IPS-20b (cell line): ENCODE measurements around the gene SRRT.
A peak's percentile ranks its signal among the peaks of the same experiment; 100 is the strongest.

ENCODE experiments used
- H3K27ac ChIP-seq: one replicate; pipeline ENCODE4 v1.5.1; 2013; ENCODE audit warnings: low read length
- H3K27me3 ChIP-seq: 2 replicates; pipeline ENCODE4 v1.6.1; 2013; ENCODE audit warnings: mild to moderate bottlenecking, low read length, inconsistent platforms; ENCODE audit not compliant: insufficient read depth
- H3K36me3 ChIP-seq: 2 replicates; pipeline ENCODE4 v1.6.1; 2013; ENCODE audit warnings: low read depth, mild to moderate bottlenecking, inconsistent platforms, low read length, moderate library complexity; ENCODE audit not compliant: insufficient read depth
- H3K4me1 ChIP-seq: 2 replicates; pipeline ENCODE4 v1.6.1; 2013; ENCODE audit warnings: mild to moderate bottlenecking, control low read depth, inconsistent platforms, low read length, moderate library complexity; ENCODE audit not compliant: insufficient read depth
- H3K4me3 ChIP-seq: 2 replicates; pipeline ENCODE4 v1.5.1; 2013; ENCODE audit warnings: mild to moderate bottlenecking, low read length, inconsistent platforms
- H3K9ac ChIP-seq: 2 replicates; pipeline ENCODE4 v1.6.1; 2013; ENCODE audit warnings: low read depth, mild to moderate bottlenecking, inconsistent platforms, low read length, moderate library complexity
- H3K9me3 ChIP-seq: 2 replicates; pipeline ENCODE4 v1.6.1; 2013; ENCODE audit warnings: mild to moderate bottlenecking, low read depth, low read length, inconsistent platforms; ENCODE audit not compliant: insufficient read depth

SRRT gene

GRCh38 chr7:100892364-100893317 lies 17.7 kb downstream of the SRRT start:
- Histone ChIP-seq H3K9ac (no peak overlapping the region), H3K4me3 (no peak overlapping the region), H3K27ac (no peak overlapping the region), H3K36me3 (peaks cover 12% of the 10 kb centered on the region), H3K4me1 (peaks cover 10% of the 10 kb centered on the region; the same call in 1 of the 2 replicates), H3K27me3 (peaks cover 35% of the 10 kb centered on the region), H3K9me3 (no peaks in the 10 kb centered on the region)

GRCh38 chr7:100893318-100893895 lies 18.5 kb downstream of the SRRT start:
- H3K4me3 ChIP-seq: no peak overlapping the region
- H3K36me3 ChIP-seq: peaks cover 5% of the 10 kb centered on the region
- peaks cover 7% of the 10 kb centered on the region; the same call in 1 of the 2 replicates for H3K4me1 ChIP-seq
- H3K27me3 ChIP-seq: peaks cover 40% of the 10 kb centered on the region
- H3K9me3 ChIP-seq: no peaks in the 10 kb centered on the region
- H3K9ac ChIP-seq: no peak overlapping the region
- no peak overlapping the region for H3K27ac ChIP-seq

- H3K9ac ChIP-seq: no peak overlapping the region
- H3K9me3 ChIP-seq: no peaks in the 10 kb centered on the region
- peaks cover 40% of the 10 kb centered on the region for H3K27me3 ChIP-seq
- H3K4me1 ChIP-seq: peaks cover 5% of the 10 kb centered on the region; the same call in 1 of the 2 replicates
- no peaks in the 10 kb centered on the region for H3K36me3 ChIP-seq
- no peak overlapping the region for H3K27ac ChIP-seq
- peak overlapping the region; percentile 52 for H3K4me3 ChIP-seq
These were observed 19.2 kb downstream of the SRRT start for GRCh38 chr7:100893910-100894721.

GRCh38 chr7:100894860-100895700 lies 20.2 kb downstream of the SRRT start:
- Histone ChIP-seq H3K36me3 (no peaks in the 10 kb centered on the region), H3K27ac (no peak overlapping the region), H3K9ac (no peak overlapping the region), H3K27me3 (peaks cover 40% of the 10 kb centered on the region), H3K9me3 (no peaks in the 10 kb centered on the region), H3K4me1 (peaks cover 5% of the 10 kb centered on the region; the same call in 1 of the 2 replicates), H3K4me3 (peak overlapping the region; percentile 63; the same call in 1 of the 2 replicates)

- peak within 1 kb of the TSS; percentile 63; the same call in 1 of the 2 replicates for H3K4me3 ChIP-seq
- H3K9me3 ChIP-seq: no peaks in the 10 kb centered on the region
- H3K27me3 ChIP-seq: peaks cover 40% of the 10 kb centered on the region
- no peaks in the 10 kb centered on the region for H3K36me3 ChIP-seq
- H3K9ac ChIP-seq: no peak within 1 kb of the TSS
- H3K27ac ChIP-seq: no peak within 1 kb of the TSS
- peaks cover 5% of the 10 kb centered on the region; the same call in 1 of the 2 replicates for H3K4me1 ChIP-seq
These were observed 20.7 kb downstream of the SRRT start, which contains the start of gene ACHE for GRCh38 chr7:100895701-100895955. Gene ACHE, minus strand, starts transcription at chr7:100895888. Its CDS starts 1,656 bp downstream, at chr7:100894232.

GRCh38 chr7:100895956-100896731 lies 21.2 kb downstream of the SRRT start:
- H3K4me3 ChIP-seq: peak overlapping the region; percentile 39; the same call in 1 of the 2 replicates
- no peaks in the 10 kb centered on the region for H3K36me3 ChIP-seq
- H3K9me3 ChIP-seq: no peaks in the 10 kb centered on the region
- H3K4me1 ChIP-seq: peaks cover 5% of the 10 kb centered on the region; the same call in 1 of the 2 replicates
- no peak overlapping the region for H3K9ac ChIP-seq
- H3K27me3 ChIP-seq: peaks cover 40% of the 10 kb centered on the region
- no peak overlapping the region for H3K27ac ChIP-seq

GRCh38 chr7:100896732-100897608 lies 22.1 kb downstream of the SRRT start:
- Histone ChIP-seq H3K9me3 (no peaks in the 10 kb centered on the region), H3K9ac (no peak overlapping the region), H3K4me3 (peak overlapping the region; percentile 45; the same call in 1 of the 2 replicates), H3K4me1 (no peaks in the 10 kb centered on the region), H3K27me3 (peaks cover 40% of the 10 kb centered on the region), H3K27ac (no peak overlapping the region), H3K36me3 (no peaks in the 10 kb centered on the region)

- Histone ChIP-seq H3K9ac (no peak overlapping the region), H3K9me3 (no peaks in the 10 kb centered on the region), H3K4me1 (no peaks in the 10 kb centered on the region), H3K4me3 (no peak overlapping the region), H3K36me3 (no peaks in the 10 kb centered on the region), H3K27ac (no peak overlapping the region), H3K27me3 (peaks cover 40% of the 10 kb centered on the region)
These were observed 23.0 kb downstream of the SRRT start for GRCh38 chr7:100897772-100898454.

- Histone ChIP-seq H3K4me3 (no peak overlapping the region), H3K27me3 (peaks cover 33% of the 10 kb centered on the region), H3K27ac (no peak overlapping the region), H3K36me3 (no peaks in the 10 kb centered on the region), H3K9me3 (no peaks in the 10 kb centered on the region), H3K4me1 (no peaks in the 10 kb centered on the region), H3K9ac (no peak overlapping the region)
These were observed 24.5 kb downstream of the SRRT start for GRCh38 chr7:100899432-100899831.
